HepG2 (cell line): ENCODE measurements around the gene PRKCE. TPM values are rescaled to one million over a fixed set of nuclear protein-coding genes. Genes with fewer than 3 reads are reported as not detected.
A peak's percentile ranks its signal among the peaks of the same experiment; 100 is the strongest.

Experiments used
- ARID4A ChIP-seq: sonication (generic); formaldehyde crosslinking; IDR thresholded peaks from 2 replicates; pipeline ENCODE4 v1.5.0; 2020; ENCODE audit warnings: mild to moderate bottlenecking, missing genetic modification reagents, borderline replicate concordance
- CBFB ChIP-seq: sonication (generic); formaldehyde crosslinking; IDR thresholded peaks from 2 replicates; pipeline ENCODE4 v1.4.0; 2020; ENCODE audit warnings: missing genetic modification reagents
- CCAR2 ChIP-seq: fragments of 200-400 bp; formaldehyde crosslinking; optimal IDR thresholded peaks from 2 replicates; pipeline ENCODE3; 2018; ENCODE audit warnings: low read depth, mild to moderate bottlenecking, low read length, moderate library complexity
- FOXO1 ChIP-seq: sonication (generic); formaldehyde crosslinking; IDR thresholded peaks from 2 replicates; pipeline ENCODE4 v1.4.0; 2020; ENCODE audit warnings: missing genetic modification reagents
- HMGXB4 ChIP-seq, 2 experiments: sonication (generic) in 1 of 2; formaldehyde crosslinking in 1 of 2; IDR thresholded peaks; 2 replicates each; pipeline versions ENCODE4 v1.4.0 to v1.6.1; 2018 to 2020; ENCODE audit warnings: missing genetic modification reagents in 2 of 2, borderline replicate concordance in 1 of 2, low read depth in 1 of 2, mild to moderate bottlenecking in 1 of 2, missing biosample characterization in 1 of 2
- KDM2A ChIP-seq: sonication (generic); formaldehyde crosslinking; IDR thresholded peaks from 2 replicates; pipeline ENCODE4 v1.4.0; 2020; ENCODE audit warnings: low read depth, missing genetic modification reagents, borderline replicate concordance
- KLF15 ChIP-seq: sonication (generic); formaldehyde crosslinking; IDR thresholded peaks from 2 replicates; pipeline ENCODE4 v1.8.1; 2023; ENCODE audit warnings: borderline replicate concordance, mild to moderate bottlenecking, inconsistent platforms, missing genetic modification reagents, mixed read lengths
- MTERF4 ChIP-seq: sonication (generic); formaldehyde crosslinking; IDR thresholded peaks from 2 replicates; pipeline ENCODE4 v1.8.0; 2023; ENCODE audit warnings: mild to moderate bottlenecking, missing genetic modification reagents
- MZF1 ChIP-seq: sonication (generic); formaldehyde crosslinking; IDR thresholded peaks from 2 replicates; pipeline ENCODE4 v1.8.1; 2023; ENCODE audit warnings: mild to moderate bottlenecking, missing genetic modification reagents, borderline replicate concordance
- REL ChIP-seq: sonication (generic); formaldehyde crosslinking; conservative IDR thresholded peaks from 2 replicates; pipeline ENCODE4 v1.8.0; 2022; ENCODE audit warnings: mild to moderate bottlenecking, missing genetic modification reagents, moderate library complexity
- SAP130 ChIP-seq: IDR thresholded peaks from 2 replicates; pipeline ENCODE4 v1.6.1; 2016; ENCODE audit warnings: low read depth
- SOX5 ChIP-seq: IDR thresholded peaks from 2 replicates; pipeline ENCODE4 v1.6.1; 2016; ENCODE audit warnings: borderline replicate concordance
- SP4 ChIP-seq: sonication (generic); formaldehyde crosslinking; IDR thresholded peaks from 2 replicates; pipeline ENCODE4 v1.8.1; 2023; ENCODE audit warnings: mild to moderate bottlenecking, missing genetic modification reagents
- SRF ChIP-seq: IDR thresholded peaks from 2 replicates; pipeline ENCODE4 v1.6.1; 2011; ENCODE audit warnings: mild to moderate bottlenecking, low read depth, low read length, moderate library complexity
- ZFX ChIP-seq: sonication (generic); formaldehyde crosslinking; IDR thresholded peaks from 2 replicates; pipeline ENCODE4 v1.4.0; 2020; ENCODE audit warnings: mild to moderate bottlenecking, low read depth, missing genetic modification reagents, moderate library complexity
- ZNF235 ChIP-seq: sonication (generic); formaldehyde crosslinking; IDR thresholded peaks from 2 replicates; pipeline ENCODE4 v1.8.1; 2023; ENCODE audit warnings: mild to moderate bottlenecking, missing genetic modification reagents, borderline replicate concordance
- polyA plus RNA-seq, 8 experiments: library from polyadenylated mRNA; depleted of rRNA in 3 of 8; stranded (reverse) in 7 of 8; unstranded in 1 of 8; fragments of >200 nt; fragmentation: Illumina TruSeq in 4 of 8; extraction: Trizol in 4 of 8; gene quantifications; 2 replicates each; pipeline versions ENCODE4 v1.2.1 to v1.2.3, GENCODE V29; 2011 to 2016; ENCODE audit warnings: low read depth in 4 of 8, missing spikeins in 1 of 8, mixed read lengths in 1 of 8; ENCODE audit not compliant: insufficient read depth in 1 of 8
- total RNA-seq, 5 experiments: library from RNA; depleted of rRNA; stranded (reverse); fragments of >200 nt; fragmentation: Illumina TruSeq; extraction: Trizol; gene quantifications; 2 replicates each; pipeline ENCODE4 v1.2.3, GENCODE V29; 2016; ENCODE audit warnings: low read depth in 1 of 5
- TF ChIP-seq, protein P1 (sequence below), 2 experiments: sonication (generic) in 1 of 2; formaldehyde crosslinking in 1 of 2; IDR thresholded peaks; 2 replicates each; pipeline versions ENCODE4 v1.4.0 to v1.6.1; 2016 to 2020; ENCODE audit warnings: borderline replicate concordance in 1 of 2, low read depth in 1 of 2, mild to moderate bottlenecking in 1 of 2, missing genetic modification reagents in 1 of 2

The PRKCE gene
- total and polyA plus RNA-seq, 2 of the 13 experiments (the other 11 are each of a cell fraction or from before 2014, with no cell fraction given): 1.0 to 3.9 TPM

DNA sequence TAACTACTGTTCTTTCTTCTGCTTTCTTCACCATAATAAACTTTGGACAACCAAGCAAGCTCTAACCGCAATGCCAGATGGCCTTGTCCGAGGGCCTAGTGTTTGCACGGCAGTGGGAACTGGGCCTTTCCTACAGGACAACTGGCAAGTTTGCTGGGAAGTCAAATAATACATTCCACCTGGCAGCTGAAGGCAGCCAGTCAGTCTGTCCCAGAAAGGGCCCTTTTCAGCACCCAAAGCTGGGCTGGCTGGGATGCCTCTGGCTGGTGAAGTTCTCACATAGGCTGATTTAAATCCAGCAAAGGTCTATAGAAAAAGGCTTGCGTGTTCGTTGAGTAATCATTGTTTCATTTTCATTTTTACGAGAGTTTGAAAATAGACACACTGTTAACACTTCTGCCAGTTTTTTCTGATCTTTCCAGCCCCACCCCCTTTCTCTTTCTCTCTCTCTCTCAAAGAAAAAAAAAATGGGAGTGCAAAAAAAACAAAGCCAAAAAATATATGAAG is 535.7 kb downstream of the PRKCE start (continued):
- TF ChIP-seq CCAR2 (no peak), CBFB (CRISPR knock-in tag) (peak; percentile 86), MZF1 (CRISPR knock-in tag) (no peak), SOX5 (CRISPR knock-in tag) (0 out of 2 replicates have a peak, but pooled peaks have one; percentile 9), HMGXB4 (CRISPR knock-in tag; IDR thresholded peaks at IDR 0.05; ENCODE audit: borderline replicate concordance in 1 of 2, low read depth in 1 of 2) (peak in 1 of 2 experiments; percentile 23; a peak in 1 of 4 replicates), FOXO1 (CRISPR knock-in tag) (0 out of 2 replicates have a peak, but pooled peaks have one; percentile 18), SAP130 (0 out of 2 replicates have a peak, but pooled peaks have one; percentile 23), SP4 (CRISPR knock-in tag) (no peak), ZNF235 (no peak), ARID4A (CRISPR knock-in tag) (no peak), KLF15 (CRISPR knock-in tag) (no peak), SRF (no peak), ZFX (peak; percentile 86), KDM2A (CRISPR knock-in tag) (no peak), REL (CRISPR knock-in tag) (no peak), MTERF4 (CRISPR knock-in tag) (no peak)
- TF ChIP-seq, protein P1, sequence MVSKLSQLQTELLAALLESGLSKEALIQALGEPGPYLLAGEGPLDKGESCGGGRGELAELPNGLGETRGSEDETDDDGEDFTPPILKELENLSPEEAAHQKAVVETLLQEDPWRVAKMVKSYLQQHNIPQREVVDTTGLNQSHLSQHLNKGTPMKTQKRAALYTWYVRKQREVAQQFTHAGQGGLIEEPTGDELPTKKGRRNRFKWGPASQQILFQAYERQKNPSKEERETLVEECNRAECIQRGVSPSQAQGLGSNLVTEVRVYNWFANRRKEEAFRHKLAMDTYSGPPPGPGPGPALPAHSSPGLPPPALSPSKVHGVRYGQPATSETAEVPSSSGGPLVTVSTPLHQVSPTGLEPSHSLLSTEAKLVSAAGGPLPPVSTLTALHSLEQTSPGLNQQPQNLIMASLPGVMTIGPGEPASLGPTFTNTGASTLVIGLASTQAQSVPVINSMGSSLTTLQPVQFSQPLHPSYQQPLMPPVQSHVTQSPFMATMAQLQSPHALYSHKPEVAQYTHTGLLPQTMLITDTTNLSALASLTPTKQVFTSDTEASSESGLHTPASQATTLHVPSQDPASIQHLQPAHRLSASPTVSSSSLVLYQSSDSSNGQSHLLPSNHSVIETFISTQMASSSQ (IDR thresholded peaks at IDR 0.05; ENCODE audit: low read depth): no peak
- TF ChIP-seq, protein P1 (CRISPR knock-in tag; IDR thresholded peaks at IDR 0.05; ENCODE audit: borderline replicate concordance): no peak
